ENCODE measurements around the gene SOX6. TPM values are rescaled to one million over a fixed set of nuclear protein-coding genes. Genes with fewer than 3 reads are reported as not detected.

SOX6 gene
- total RNA-seq, 1 experiment from 2014 or later, result 18.4 TPM

GRCh38 chr11:16095756-16096155 is 260.6 kb downstream of the SOX6 start:
- TF ChIP-seq CTCF (IDR thresholded peaks at IDR 0.05; ENCODE audit: unreplicated experiment), result no peak
- CTCF ChIA-PET, result interaction anchor here (0.7 kb wide), 1 partner anchor 107 kb away, joined by 4 read pairs; no protein-coding TSS in a partner anchor
- Mint-ChIP-seq H3K27me3 (ENCODE audit: unreplicated experiment) (no peaks in the 10 kb centered on the region), H3K4me3 (ENCODE audit: low read depth, unreplicated experiment) (no peak overlapping the region), H3K36me3 (ENCODE audit: insufficient read depth, unreplicated experiment) (no peaks in the 10 kb centered on the region), H3K9me3 (ENCODE audit: low read depth, unreplicated experiment) (no peaks in the 10 kb centered on the region), H3K4me1 (ENCODE audit: low read depth, unreplicated experiment) (peaks cover 22% of the 10 kb centered on the region), H3K27ac (ENCODE audit: unreplicated experiment) (no peak overlapping the region)
- no TSS peak for BruUV-seq (replicated peaks)
- no peak for DNase-seq
- intact Hi-C loops (cut with micrococcal nuclease; ENCODE audit: unreplicated experiment), result loop anchor here (5.0 kb wide), 1 partner anchor 512 kb away; no protein-coding TSS in a partner anchor

- no peaks in the 10 kb centered on the region for H3K9me3 Mint-ChIP-seq (ENCODE audit: low read depth, unreplicated experiment)
- DNase-seq, result no peak
- no TSS peak for BruUV-seq (replicated peaks)
Observed at GRCh38 chr11:16093889-16094653, 262.3 kb downstream of the SOX6 start.

GRCh38 chr11:16091862-16092261 is 264.5 kb downstream of the SOX6 start:
- Mint-ChIP-seq H3K4me1 (ENCODE audit: low read depth, unreplicated experiment) (peaks cover 7% of the 10 kb centered on the region), H3K27me3 (ENCODE audit: unreplicated experiment) (no peaks in the 10 kb centered on the region), H3K27ac (ENCODE audit: unreplicated experiment) (no peak overlapping the region), H3K36me3 (ENCODE audit: insufficient read depth, unreplicated experiment) (no peaks in the 10 kb centered on the region), H3K9me3 (ENCODE audit: low read depth, unreplicated experiment) (no peaks in the 10 kb centered on the region), H3K4me3 (ENCODE audit: low read depth, unreplicated experiment) (no peak overlapping the region)
- no TSS peak for BruUV-seq (replicated peaks)
- CTCF ChIA-PET, result no interaction called here
- intact Hi-C loops (cut with micrococcal nuclease; ENCODE audit: unreplicated experiment), result no loop called here
- no peak for TF ChIP-seq CTCF (IDR thresholded peaks at IDR 0.05; ENCODE audit: unreplicated experiment)
- DNase-seq, result no peak

More at GRCh38 chr11:16093889-16094653, 262.3 kb downstream of the SOX6 start:
- Mint-ChIP-seq H3K4me1 (ENCODE audit: low read depth, unreplicated experiment) (peaks cover 10% of the 10 kb centered on the region), H3K27me3 (ENCODE audit: unreplicated experiment) (no peaks in the 10 kb centered on the region), H3K27ac (ENCODE audit: unreplicated experiment) (peak overlapping the region; percentile 6), H3K4me3 (ENCODE audit: low read depth, unreplicated experiment) (no peak overlapping the region), H3K36me3 (ENCODE audit: insufficient read depth, unreplicated experiment) (no peaks in the 10 kb centered on the region)
- no peak for TF ChIP-seq CTCF (IDR thresholded peaks at IDR 0.05; ENCODE audit: unreplicated experiment)
- intact Hi-C loops (cut with micrococcal nuclease; ENCODE audit: unreplicated experiment), result no loop called here
- CTCF ChIA-PET, result no interaction called here

GRCh38 chr11:16089481-16089880 is 266.9 kb downstream of the SOX6 start:
- DNase-seq, result no peak
- TF ChIP-seq CTCF (IDR thresholded peaks at IDR 0.05; ENCODE audit: unreplicated experiment), result no peak

More at GRCh38 chr11:16089481-16089880, 266.9 kb downstream of the SOX6 start:
- Mint-ChIP-seq H3K36me3 (ENCODE audit: insufficient read depth, unreplicated experiment) (no peaks in the 10 kb centered on the region), H3K27ac (ENCODE audit: unreplicated experiment) (no peak overlapping the region), H3K4me3 (ENCODE audit: low read depth, unreplicated experiment) (no peak overlapping the region), H3K4me1 (ENCODE audit: low read depth, unreplicated experiment) (no peaks in the 10 kb centered on the region), H3K9me3 (ENCODE audit: low read depth, unreplicated experiment) (no peaks in the 10 kb centered on the region), H3K27me3 (ENCODE audit: unreplicated experiment) (no peaks in the 10 kb centered on the region)
- CTCF ChIA-PET, result interaction anchor here (0.8 kb wide), 1 partner anchor 8 kb away, joined by 3 read pairs; no protein-coding TSS in a partner anchor
- BruUV-seq (replicated peaks), result no TSS peak
- intact Hi-C loops (cut with micrococcal nuclease; ENCODE audit: unreplicated experiment), result no loop called here

Data from Calu3 (cell line).